ENCODE measurements around the gene C11orf98.
"Not testable (repeated sequence)": the region's sequence is repeated elsewhere in the genome, so short reads cannot be mapped to it uniquely, and the experiment has no call there.

C11orf98 gene

DNA sequence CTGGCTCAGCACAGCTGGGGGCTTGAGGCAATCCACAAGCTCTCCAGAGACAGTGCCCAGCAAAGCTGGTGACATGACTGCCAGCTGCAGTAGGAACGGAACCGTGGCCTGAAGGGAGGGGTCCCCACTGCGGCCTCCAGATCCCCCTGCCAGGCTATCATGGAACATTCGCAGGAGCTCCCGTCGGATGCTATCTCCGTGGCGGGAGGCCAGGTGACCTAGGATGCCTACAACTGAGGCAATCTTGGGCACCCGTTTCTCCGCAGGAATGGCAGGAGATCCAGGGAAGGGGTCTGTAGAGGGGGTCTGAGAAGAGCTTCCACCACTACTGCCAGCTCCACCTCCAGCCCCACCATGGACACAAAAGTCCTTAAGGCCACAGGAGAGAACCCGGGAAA is 16.0 kb downstream of the C11orf98 start:
- no peak for DNase-seq

DNA sequence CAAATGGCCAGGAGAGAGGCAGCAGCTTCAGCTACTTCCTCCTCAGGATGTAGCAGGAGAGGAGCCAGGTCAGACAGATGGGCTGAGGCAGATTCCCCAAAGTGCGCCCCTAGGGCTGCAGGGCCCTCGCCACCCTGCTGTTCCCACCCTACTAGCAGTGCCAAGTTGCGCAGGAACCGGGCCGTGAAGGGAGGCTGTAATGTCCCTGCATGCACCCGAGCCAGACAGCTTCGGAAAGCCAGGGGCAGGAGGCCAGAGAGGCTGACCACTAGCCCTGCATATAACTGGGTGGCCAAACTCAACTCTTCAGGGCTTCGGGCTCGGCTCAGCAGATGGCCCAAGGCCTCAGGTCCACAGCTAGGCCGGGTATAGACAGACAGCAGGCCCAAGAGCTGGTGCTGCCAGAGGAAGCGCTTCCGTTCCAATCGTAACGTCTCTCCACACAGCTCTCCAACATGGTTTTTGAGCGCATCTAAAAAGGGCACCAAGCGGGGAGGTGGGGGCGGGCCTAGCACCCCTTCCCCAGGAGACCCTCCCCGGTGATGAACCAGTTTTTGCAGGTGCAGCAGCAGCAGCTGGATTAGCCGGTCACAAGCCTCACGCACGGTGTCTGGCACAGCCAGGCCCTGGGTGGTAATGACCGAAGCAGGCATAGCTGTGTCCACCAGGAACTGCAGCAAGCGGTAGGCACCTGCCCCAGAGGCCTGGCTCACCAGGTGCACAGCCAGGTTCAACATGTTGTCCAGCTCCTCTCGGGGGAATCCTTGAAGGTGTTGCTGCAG is 16.6 kb downstream of the C11orf98 start:
- DNase-seq = no peak

DNA sequence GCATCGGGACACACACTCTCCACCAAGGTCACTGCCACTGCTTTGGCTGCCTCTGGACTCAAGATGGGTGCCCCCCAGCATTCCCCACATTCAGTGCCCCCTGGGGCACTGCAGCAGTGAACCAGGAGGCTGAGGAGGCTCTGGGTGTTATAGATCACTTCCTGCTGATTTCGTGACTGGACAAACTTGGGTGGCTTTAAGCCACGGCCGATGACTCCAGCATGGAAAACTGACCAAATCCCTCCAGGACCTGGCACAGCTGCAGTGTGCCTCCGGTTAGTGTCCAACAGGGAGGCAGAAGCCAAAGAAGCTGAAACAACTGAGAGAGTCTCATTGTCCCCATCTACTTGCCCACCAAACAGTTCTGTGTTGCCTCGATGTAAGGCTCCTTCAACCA is 17.4 kb downstream of the C11orf98 start:
- DNase-seq = no peak

DNA sequence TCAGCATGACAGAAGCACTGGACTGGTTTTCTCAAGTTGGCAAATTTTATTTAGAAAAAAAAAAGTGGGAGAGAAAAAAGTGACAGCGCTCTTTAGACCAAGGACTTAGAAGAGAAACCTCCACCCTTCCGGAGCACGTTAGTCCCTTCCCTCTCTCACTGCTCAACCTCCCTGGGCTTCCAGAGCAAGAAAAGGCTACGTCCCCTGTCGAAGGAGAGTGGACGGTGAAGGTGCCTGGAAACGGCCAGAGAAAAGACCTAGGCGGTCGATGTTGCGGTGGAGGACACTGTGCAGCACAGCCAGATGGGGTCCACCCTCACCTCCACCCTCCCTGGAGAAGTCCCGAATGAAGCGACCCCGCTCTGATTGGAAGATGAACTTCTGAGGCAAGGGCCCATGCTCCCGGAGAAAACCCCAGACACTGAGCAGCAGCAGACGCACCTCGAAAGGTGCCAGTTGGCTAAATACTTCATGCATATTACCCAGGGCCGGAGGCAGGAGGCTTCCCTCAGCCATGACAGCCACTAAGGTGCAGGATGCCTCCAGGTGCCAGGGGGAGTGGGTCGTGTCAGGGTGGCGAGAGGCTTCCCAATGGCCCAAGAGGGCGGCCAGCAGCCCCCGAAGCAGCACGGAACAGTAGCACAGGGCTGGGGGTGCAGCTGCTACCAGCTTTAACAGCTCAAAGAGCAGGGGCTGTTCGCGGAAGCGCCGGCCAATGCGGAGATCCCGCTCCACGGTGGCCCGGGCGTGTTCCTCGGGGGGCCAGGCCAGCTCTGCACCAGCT is 18.0 kb downstream of the C11orf98 start:
- no peak for DNase-seq

DNA sequence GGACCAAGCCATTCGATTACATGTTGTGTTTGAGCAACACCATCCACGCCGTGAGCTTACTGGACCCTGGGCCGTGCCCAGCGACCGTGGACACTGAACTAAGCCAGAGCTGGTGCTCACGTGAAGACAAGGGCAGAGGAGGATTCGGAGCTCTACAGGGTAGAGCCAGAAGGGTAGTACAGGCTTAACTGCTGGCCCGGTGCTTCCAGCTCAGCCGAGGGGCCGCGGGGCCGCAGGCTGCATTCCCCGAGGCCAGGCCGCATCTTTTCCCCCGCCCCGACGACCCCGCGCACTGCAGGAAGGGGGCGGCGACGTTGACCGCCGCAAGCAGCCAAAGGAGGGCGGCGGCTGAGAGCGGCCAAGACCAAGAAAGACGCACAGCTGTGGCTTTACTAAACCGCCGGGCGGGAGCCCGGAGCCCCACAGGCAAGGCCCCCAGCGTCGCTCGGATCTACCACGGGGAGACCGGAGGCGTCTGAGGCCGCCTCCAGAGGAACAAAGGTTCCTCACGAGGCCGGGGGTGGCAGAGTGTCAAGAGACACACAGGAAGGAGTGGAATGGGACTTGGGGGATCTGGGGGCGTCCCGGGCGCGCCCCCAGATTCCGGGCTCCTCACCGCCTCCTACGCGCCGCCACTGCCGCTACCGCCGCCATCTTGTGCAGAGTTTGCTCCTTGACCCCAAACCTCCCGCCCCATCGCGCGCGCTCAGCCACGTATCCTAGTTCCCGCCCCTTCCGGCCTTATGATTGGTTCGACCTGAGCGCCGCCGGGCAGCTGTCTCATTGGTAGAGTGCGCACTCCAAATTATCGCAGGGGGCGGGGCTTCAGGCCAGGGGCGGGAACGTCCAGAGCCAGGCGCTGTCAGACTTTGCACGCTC is 18.8 kb downstream of the C11orf98 start, which contains the start of gene GANAB:
Gene GANAB (minus strand): TSS at position 668 of the 879 bp plus-strand sequence. CDS start 14 bp downstream, at position 654.
- DNase-seq = peak; percentile 90

DNA sequence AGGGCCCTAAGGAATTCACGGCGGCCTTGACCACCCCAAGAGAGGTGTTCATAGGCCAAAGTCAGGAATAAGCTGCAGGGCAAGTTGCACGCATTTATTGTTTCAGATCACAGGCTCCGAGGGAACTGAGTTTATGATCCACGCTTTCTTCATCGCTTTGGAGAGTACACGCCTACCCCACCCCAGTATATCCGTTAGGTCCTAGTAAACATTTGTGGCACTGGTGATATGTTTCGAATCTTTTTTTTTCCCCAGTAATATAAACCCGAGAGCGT is 19.4 kb downstream of the C11orf98 start:
- DNase-seq = no peak

DNA sequence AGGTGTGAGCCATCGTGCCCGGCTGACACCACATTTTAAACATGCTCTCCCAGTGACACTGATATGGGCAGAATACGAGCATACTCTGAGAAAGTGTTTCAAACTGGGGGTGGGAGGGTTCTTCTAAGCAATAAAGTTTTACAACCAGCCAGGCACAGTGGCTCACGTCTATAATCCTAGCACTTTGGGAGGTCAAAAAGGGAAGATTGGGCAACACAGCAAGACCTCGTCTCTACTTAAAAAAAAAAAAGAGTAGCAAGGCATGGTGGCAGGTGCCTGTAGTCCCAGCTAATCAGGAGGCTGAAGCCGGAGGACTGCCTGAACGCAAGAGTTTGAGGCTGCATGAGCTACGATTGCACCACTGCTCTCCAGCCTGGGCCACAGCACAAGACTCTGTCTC is 20.8 kb downstream of the C11orf98 start:
- DNase-seq = no peak

DNA sequence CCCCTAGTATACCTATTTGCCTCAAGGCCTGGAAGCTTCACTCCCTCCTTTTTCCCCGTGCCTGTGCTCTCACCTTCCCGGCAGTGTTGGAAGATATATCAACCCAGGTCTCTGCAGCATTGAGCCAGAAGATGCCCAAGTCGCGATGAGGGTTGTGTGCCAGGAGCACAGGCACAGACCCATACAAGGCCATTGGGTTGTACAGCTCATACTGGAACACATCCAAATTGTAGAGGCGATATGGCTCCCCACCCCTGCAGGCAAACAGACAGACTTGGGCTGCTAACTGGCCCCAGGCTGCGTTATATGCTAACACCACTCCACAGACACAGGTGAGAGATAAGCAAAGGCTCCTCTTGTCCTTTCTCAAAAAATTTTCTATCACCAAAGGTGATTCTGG is 32.5 kb downstream of the C11orf98 start:
- no peak for DNase-seq

DNA sequence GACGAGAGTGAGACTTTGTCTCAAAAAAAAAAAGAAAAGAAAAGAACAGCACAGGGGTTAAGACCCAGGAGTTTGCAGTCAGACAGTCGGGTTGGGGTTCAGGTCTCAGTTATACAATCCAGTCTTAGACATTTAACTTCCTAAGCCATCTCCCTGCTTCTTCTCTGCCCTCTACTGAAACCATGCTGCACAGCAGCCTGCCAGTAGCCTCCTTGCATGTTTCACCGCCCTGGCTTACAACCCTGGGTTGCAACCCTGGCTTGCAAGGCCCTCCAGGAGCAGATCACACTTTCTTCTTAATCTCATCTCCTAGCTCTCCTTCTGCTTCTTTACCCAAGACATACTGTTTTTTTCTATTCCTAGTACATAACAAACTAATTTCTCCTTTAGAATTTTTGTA is 37.3 kb downstream of the C11orf98 start:
- DNase-seq = no peak

DNA sequence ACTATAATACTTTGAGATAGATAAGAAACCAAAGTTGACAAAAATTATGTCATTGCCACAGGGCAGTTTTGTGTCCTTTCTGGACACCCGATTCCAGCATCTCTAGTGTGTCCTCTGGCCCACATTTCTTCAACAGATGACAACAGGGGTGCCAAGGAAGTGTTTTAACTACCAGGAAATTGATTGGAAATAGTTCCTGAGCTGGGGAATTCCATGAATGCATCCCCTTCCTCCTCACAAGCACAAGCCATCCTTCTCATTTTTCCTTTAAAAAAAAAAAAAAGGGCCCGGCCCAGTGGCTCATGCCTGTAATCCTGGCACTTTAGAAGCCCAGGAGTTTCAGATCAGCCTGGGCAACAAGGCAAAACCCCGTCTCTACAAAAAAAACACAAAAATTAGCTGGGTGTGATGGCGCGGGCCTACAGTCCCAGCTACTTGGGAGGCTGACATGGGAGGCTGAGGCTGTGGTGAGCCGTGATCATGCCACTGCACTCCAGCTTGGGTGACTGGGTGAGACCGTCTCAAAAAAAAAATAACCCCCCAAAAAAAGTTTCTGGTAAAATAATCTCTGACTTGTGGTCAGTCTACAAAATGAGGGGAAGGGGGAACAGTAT is 42.4 kb downstream of the C11orf98 start:
- DNase-seq = no peak

DNA sequence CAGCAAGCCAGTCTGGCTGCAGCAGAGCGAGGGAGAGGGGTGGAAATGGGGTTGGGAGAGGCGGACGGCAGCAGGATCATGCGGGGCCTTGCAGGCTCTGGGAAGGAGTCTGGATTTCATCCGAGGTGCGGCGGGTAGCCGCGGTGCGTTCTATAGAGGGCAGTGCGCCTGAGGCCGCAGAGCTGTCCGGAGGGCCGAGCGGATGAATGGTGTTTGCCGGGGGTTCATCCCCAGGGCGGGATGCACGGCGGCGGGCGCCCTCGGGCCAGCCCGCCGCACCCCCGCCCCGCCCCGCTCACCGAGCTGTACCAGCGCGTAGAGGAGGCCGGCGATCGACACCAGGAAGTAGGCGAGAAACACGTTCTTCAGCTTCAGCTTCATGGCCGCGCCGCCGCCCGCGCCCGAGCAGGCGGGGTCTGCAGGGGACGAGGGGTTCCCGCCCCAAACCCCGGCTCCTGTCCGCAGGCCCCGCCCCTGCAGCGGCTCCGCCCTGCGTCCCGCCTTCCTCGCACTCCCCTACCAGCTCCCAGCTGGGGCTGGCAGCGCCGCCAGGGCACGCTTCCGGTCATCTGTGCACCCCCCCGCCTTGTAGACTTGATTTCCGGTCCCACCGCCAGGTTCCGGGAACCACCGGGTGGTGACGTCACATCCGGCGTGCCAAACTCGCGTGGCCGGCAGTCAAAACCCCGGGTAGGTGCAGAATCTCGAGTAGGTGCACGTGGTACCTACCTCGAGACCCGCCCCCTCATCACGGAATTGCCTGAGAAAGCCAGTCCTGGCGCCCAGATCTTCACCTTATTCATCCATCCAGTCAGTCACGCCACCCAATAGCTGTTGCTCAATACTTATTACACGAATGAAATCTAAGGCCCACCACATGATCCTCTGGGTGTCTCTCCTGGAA is 43.2 kb downstream of the C11orf98 start, which contains the start of gene B3GAT3:
Gene B3GAT3 (minus strand): TSS at position 420 of the 904 bp plus-strand sequence. CDS start 39 bp downstream, at position 381.
- DNase-seq = peak; percentile 78

DNA sequence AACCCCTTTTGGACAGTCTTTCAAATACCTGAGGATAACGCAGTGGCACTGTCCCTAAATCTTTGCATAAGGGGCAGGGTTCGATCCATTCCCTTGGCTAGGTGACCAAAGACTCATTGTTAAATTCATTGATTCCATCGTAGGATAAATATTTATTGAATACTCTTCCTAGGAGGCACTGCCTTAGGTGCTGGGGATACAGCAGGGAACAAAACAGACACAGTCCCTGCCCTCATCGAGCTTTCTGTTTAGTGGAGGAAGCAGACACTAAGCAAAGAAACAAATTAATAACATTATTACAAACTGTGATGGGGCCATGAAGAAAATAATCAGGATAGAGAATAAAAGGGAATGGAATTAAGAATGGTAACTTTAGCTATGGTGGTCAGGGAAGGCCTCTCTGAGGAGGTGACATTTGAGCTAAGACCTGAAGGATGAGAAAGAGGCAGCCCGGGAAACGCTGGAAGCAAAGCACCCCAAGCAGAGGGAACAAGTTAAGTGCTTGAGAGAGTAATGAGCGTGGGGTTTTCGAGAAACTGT is 43.9 kb downstream of the C11orf98 start:
- DNase-seq = no peak

DNA sequence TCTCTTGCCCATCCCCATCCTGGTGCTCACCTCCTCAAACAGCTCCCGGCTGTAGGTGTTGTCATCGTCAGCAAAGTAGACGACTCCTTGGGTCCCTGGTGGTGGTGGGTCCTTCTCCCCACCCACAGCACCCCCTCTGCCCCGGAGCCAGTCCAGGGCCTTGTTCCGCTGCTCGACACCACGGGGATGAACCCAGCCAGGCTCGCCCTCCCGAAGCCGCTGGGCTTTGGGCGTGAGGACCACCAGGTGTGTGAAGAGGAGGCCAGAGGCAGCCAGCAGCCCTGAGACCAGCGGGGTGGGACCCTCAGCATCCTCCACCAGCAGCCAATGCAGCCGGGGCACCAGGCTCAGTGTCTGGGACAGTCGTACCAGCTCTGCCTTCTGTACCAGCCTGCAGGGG is 48.1 kb downstream of the C11orf98 start:
- not testable (repeated sequence) for DNase-seq

DNA sequence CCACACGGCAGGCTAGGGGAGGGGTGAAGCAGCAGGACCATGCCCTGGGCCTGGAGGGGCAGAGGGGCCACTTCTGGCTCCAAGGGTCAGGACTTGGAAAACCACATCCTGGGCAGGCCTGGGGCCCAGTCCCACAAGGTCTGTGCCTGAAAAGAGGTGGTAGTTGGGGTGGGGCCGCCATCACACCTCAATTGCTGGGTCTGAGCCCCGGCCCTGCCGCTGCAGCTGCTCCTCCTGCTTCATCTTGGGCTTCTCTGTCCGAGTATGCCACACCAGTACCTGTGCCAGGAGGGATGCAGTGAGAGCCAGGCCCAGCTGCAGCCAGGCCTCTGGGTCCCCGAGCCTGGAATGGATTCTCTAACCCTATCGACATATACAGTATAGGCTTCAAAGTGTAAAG is 49.5 kb downstream of the C11orf98 start:
- no peak for DNase-seq

DNA sequence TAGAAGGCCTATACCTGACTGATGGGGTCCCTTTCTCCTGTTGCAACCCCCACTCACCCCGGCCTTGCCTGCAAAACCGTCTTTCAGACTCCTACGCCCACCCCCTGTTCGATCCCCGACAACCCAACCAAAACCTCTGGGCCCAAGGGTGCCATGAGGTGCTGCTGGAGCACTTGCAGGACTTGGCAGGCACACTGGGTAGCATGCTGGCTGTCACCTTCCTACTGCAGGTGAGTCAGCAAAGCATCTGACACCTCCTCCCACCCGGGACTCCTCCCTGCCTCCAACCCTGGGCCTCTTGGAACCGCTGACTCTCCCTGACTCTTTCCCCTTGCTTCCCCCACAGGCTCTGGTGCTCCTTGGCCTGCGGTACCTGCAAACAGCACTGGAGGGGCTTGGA is 50.7 kb downstream of the C11orf98 start:
- DNase-seq = no peak

DNA sequence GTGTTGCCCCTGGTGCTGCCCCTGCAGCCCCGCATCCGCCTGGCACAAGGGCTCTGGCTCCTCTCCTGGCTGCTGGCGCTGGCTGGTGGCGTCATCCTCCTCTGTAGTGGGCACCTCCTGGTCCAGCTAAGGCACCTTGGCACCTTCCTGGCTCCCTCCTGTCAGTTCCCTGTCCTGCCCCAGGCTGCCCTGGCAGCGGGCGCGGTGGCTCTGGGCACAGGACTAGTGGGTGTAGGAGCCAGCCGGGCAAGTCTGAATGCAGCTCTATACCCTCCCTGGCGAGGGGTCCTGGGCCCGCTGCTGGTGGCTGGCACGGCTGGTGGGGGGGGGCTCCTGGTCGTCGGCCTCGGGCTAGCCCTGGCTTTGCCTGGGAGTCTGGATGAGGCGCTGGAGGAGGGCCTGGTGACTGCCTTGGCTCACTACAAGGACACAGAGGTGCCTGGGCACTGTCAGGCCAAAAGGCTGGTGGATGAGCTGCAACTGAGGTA is 51.7 kb downstream of the C11orf98 start:
- no peak for DNase-seq
